ENCODE measurements around the gene EIF4G1.

Gene EIF4G1

GRCh38 chr3:184352149-184352785 lies 37.9 kb downstream of the EIF4G1 start:
- no peak for DNase-seq (ENCODE audit: low spot score)

DNA sequence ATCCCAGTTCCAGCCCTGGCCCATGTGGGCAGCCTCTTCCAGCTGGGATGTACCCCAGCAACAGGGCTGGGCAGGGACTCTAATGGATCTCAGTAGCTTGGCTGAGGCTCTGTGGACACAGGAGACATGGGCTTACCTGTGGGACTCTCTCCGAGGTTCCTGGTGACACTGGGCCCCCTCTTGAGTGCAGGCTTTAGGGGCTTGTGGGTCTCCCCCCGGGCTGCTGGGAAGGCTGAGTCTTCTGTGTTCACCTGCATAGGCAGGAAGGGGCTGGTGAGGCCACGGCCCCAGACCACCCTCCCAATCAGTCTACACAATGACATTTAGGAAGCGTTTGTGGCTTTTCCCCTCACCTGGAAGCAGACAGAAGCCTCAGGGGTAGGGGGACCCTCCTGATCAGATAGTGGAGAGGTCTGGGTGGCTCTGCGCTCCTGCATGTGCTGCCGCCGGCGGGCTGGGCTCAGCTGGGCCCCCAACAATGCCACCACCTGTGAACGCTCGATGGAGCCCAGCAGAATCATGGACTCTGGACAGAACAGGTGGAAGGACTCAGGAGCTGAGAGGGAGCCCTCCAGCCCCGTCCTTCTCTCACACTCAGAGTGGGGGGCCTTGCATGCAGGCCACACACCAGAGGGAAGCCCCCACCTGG lies 38.6 kb downstream of the EIF4G1 start:
- no peak for DNase-seq (ENCODE audit: low spot score)

DNA sequence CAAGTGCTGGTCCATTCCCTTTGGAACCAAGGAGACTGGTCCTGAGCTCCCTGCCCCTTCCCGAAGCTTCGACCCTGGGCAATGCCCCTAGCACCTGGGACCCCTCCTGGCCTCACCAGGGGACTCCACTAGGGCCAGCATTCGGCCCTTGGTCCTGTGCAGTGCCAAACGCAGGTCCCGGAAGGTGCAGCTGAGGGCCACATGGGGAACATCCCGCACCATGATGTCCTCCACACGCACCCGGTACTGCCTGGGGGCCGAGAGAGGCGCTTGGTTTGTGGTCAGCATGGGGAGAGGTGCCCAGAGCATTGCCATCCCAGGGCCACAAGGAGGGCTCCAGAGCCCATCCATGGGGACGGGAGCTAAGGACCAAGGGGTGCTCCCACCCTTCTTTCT lies 39.1 kb downstream of the EIF4G1 start:
- DNase-seq (ENCODE audit: low spot score): no peak

GRCh38 chr3:184354121-184354728 lies 39.8 kb downstream of the EIF4G1 start:
- DNase-seq (ENCODE audit: low spot score): peak; percentile 23

- no peak for DNase-seq (ENCODE audit: low spot score)
These were observed 40.3 kb downstream of the EIF4G1 start for GRCh38 chr3:184354754-184355153.

DNA sequence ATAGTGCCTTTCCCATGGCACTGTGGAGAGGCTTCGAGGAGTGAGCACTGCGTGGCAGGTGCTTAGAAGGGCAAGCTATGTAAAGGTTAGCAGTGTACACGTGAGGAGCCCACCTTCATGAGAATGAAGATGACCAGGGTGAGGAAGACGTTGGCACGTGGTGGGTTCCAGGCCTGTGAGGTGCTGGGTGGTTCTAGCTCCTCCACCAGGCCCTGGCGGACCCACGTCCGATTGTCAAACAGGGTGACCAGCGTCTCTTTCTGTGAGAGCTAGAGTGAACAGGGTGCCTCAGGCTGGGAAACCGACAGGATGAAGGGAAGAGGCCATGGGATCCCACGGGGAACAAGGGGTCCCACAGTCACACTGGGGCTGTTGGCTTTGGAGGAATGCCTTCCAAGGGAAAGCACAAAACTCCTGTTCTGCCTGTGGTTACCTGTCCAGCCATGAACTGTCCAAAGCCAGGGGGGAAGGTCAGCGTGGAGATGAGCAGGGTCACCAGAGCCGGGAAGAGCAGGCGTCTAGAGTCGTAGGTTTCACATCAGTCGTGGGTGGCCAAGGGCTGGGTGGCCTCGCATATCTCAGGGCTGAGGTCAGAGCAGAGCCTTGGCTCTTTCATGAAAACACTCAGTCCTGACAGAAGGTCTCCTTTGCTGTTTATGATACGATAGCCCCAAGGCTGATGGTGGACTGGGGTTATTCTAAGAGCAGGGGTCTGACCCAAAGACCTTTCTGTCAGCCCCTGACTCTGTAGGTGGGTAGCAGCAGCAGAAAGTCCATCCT lies 41.0 kb downstream of the EIF4G1 start:
- DNase-seq (ENCODE audit: low spot score): no peak

- no peak for DNase-seq (ENCODE audit: low spot score)
These were observed 43.1 kb downstream of the EIF4G1 start for GRCh38 chr3:184357248-184358123.

DNA sequence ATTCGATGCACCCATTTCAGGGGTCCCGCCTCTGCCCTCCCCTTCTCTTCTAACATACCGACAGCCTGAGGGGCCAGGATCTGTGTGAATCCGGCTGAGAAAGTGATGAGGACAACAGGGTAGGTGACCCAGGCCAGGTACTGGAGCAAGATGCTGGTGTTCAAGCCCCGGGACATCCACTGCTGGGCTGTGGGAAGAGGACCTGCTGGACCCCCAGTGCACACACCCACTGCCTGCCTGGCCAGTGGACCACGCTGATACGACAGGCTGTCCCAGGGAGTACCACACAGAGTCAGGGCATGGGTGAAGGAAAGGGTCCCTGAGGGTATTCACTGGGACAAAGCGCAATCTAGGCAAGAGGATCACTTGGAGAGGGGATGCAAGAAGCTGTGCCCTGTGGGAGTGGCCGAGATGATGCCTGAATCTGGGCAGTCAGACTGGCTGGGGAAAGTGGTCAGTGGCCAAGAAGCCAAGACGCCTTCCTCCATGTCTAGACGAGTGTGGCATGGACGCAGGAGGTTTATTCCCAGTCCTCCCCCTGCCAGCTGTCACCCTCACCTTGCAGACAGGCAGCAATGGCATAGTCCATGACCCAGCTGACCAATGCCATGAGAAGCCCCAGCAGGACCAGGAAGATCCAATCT lies 43.8 kb downstream of the EIF4G1 start:
- no peak for DNase-seq (ENCODE audit: low spot score)

DNA sequence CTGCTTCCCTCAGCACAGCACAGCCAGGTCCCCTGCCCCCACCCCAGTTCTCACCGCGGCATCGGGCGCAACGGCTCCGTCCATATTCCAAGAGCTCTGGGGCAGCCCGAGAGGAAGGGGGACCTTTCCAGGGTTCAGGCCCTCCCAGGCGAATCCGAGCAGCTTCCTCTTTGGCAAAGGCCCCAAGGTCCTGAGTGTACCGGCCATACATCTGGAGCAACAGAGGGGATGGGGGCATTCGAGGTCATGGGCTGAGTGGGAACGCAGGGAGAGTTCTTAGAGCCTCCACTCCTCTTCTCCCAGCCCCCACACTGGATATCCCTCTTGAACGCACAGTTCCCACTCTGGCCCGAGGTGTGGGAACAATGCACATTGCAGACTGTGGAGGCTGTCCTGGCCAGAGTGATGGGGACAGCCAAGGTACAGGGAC lies 44.5 kb downstream of the EIF4G1 start:
- no peak for DNase-seq (ENCODE audit: low spot score)

GRCh38 chr3:184359610-184360009 lies 45.2 kb downstream of the EIF4G1 start:
- no peak for DNase-seq (ENCODE audit: low spot score)

DNA sequence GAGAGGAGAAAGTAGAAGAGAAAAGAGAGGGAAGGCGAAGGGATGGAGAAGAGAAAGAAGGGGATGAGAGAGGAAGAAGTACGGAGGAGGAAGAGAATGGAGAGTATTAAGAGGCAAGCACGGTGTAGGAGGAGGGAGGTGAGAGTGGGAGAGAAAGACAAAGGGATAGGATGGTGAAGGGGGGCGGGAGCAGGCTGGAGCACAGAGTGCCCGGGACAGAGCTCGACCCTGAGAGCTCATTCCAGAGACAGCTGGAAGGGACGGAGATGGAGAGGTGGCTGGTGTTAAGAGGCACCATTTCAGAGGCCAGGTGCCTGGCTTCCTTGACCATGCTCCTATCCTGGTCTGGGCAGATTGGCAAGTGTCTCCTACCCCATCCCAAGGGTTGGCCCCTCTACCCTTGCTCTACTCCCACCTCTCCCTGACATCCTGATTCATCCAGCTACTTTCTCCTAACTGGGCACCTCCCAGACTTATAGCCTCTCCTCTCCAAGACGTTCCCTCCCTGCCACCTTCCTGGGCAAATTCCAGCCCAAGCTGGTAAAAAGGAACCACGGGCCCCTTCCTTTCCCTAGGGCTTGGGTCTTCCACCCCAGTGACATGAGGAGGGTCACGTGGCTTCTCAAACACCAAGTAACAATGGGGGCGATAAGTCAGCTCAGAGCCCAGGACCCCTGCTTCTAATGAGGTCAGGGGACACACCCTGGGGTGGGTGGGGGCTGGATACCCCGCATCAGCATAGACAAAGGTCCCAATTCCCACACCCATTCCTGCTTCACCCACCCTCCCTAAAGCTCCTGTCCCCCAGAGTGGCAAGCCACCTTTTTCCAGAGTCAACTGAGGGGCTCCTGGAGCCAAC lies 45.9 kb downstream of the EIF4G1 start:
- DNase-seq (ENCODE audit: low spot score): no peak

- DNase-seq (ENCODE audit: low spot score): no peak
These were observed 46.6 kb downstream of the EIF4G1 start for GRCh38 chr3:184360929-184361531.

DNA sequence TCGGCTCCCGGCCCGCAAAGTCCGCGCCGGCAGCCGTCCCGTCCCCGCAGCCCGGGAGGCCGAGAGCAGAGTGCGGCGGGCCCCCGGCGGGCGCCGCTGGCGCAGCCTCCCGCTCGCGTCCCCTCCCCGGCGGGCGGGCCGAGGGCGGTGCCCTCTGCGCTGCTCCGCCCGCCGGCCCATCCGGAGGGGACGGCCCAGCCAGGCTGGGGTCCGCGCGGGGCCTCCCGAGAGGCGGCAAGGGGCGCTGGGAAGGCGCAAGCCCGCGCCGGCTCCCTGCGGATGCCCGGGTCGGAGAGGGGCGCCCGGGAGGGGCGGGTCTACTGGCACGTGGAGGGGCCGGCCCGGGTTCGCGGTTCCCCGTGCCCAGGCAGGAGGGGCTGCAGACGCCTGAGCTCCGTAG lies 47.1 kb downstream of the EIF4G1 start, which contains the start of the genes CLCN2 and POLR2H:
TSS of gene CLCN2 (minus strand) at position 74 of the 400 bp plus-strand sequence. CDS start 126 bp downstream, outside the sequence.
TSS of gene POLR2H (plus strand) at position 179 of the 400 bp plus-strand sequence. CDS start 1,783 bp downstream, outside the sequence.
- peak; percentile 73 for DNase-seq (ENCODE audit: low spot score)

GRCh38 chr3:184361932-184362667 lies 47.7 kb downstream of the EIF4G1 start:
- DNase-seq (ENCODE audit: low spot score): peak; percentile 76

DNA sequence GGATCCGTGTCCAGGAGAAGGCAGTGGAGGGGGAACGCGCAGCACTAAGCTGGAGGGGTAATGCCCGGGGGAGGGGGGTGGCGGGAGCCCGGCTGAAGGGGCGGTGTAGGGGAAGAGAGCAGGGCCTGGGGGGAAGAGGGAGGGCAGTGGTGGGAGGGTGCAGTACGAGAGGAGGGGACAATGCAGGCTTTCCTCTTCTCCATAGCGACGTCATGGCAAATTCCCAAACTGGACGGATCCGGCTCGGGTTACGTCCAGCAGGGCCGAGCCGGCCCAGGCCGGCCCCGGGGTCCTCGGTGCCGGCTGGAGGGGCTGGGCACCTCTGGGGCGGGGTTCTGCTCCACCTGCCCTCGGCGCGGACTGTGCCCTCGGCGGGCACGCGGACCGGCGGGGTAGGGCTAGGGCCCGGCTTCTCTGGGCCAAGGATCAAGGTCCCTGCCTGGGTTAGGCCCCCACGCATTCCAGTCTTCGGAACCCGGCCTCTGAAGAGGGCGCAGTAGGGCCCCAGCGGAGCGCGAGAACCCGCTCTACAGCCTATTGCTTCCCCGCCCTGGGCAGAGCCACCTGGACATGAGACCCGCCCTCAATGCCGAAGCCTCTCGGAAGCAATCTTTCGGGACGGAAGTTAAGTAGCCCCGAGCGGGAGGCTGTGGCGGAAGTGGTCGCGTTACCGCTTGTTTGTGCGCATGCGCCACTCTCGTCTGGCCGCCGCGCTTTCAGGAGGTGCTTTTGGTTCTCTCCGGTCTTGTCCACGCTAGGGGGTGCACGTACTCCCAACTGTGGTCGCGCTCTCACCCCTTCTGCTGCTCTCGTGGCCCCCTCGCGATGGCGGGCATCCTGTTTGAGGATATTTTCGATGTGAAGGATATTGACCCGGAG lies 48.5 kb downstream of the EIF4G1 start:
- DNase-seq (ENCODE audit: low spot score): peak; percentile 98

DNA sequence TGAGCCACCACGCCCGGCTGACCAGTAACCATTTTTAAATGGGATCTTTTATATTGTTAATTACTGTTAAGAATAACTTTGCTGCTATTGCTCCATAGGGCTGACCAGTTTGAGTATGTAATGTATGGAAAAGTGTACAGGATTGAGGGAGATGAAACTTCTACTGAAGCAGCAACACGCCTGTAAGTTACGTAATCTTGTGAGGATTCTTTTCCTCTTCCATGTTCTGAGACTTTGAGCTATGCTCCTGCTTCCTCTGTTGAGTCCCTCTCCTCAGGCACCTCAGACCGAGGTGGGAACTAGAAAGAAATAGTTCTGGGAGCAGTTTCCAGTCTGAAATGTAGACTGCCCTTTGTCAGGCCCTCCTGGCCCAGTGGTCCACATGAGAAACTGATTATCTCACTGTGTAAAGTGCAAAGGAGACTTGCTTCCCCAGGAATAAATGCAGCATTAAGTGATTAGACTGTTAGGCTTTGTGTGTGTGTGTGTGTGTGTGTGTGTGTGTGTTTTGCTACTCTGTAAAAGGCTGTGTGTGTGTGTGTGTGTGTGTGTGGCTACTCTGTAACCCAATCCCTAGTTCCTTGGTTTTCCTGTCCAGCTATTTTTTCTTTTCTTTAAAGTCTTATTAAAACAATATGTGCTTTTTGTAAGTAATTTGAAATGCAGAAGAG lies 52.3 kb downstream of the EIF4G1 start:
- no peak for DNase-seq (ENCODE audit: low spot score)

DNA sequence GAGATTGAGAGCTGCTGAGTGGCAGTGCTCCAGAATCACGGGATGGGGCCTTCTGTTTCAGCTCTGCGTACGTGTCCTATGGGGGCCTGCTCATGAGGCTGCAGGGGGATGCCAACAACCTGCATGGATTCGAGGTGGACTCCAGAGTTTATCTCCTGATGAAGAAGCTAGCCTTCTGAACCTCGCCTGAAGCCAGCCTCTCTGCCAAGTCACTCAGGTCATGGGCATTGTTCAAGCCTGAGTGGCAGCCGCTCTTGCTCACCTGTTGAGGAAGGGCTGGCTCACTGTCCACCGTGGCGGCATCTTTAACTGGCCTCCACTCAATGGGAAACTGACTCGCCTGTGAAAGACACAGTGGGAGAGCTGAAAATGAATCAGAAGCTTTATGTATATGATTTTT lies 53.7 kb downstream of the EIF4G1 start:
- no peak for DNase-seq (ENCODE audit: low spot score)

All from kidney tubule cell (primary cell).